Astrocyte (in vitro differentiated cells and primary cell): Measurements from ENCODE around the gene ZNF488.

Source experiments
- EZH2 ChIP-seq: IDR thresholded peaks from 2 replicates; pipeline ENCODE4 v1.6.1; 2012; ENCODE audit warnings: mild to moderate bottlenecking, low read length, inconsistent platforms; ENCODE audit not compliant: insufficient read depth
- TF ChIP-seq, protein P1 (sequence below): IDR thresholded peaks from 2 replicates; pipeline ENCODE4 v1.5.1; 2011; ENCODE audit warnings: low read depth, mild to moderate bottlenecking, inconsistent platforms, low read length, moderate library complexity; ENCODE audit not compliant: insufficient read depth

DNA sequence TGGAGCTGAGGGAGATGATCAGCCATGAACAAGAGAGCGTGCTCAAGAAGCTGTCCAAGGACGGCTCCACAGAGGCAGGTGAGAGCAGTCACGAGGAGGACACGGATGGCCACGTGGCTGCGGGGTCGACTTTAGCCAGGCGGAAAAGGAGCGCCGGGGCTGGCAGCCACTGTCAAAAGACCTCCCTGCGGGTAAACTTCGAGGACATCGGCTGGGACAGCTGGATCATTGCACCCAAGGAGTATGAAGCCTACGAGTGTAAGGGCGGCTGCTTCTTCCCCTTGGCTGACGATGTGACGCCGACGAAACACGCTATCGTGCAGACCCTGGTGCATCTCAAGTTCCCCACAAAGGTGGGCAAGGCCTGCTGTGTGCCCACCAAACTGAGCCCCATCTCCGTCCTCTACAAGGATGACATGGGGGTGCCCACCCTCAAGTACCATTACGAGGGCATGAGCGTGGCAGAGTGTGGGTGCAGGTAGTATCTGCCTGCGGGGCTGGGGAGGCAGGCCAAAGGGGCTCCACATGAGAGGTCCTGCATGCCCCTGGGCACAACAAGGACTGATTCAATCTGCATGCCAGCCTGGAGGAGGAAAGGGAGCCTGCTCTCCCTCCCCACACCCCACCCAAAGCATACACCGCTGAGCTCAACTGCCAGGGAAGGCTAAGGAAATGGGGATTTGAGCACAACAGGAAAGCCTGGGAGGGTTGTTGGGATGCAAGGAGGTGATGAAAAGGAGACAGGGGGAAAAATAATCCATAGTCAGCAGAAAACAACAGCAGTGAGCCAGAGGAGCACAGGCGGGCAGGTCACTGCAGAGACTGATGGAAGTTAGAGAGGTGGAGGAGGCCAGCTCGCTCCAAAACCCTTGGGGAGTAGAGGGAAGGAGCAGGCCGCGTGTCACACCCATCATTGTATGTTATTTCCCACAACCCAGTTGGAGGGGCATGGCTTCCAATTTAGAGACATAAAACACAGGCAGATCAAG, 58.5 kb downstream of the ZNF488 start:
- TF ChIP-seq, protein P1, sequence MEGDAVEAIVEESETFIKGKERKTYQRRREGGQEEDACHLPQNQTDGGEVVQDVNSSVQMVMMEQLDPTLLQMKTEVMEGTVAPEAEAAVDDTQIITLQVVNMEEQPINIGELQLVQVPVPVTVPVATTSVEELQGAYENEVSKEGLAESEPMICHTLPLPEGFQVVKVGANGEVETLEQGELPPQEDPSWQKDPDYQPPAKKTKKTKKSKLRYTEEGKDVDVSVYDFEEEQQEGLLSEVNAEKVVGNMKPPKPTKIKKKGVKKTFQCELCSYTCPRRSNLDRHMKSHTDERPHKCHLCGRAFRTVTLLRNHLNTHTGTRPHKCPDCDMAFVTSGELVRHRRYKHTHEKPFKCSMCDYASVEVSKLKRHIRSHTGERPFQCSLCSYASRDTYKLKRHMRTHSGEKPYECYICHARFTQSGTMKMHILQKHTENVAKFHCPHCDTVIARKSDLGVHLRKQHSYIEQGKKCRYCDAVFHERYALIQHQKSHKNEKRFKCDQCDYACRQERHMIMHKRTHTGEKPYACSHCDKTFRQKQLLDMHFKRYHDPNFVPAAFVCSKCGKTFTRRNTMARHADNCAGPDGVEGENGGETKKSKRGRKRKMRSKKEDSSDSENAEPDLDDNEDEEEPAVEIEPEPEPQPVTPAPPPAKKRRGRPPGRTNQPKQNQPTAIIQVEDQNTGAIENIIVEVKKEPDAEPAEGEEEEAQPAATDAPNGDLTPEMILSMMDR = no peak
- TF ChIP-seq EZH2 = no peak
